OCI-LY1 (cell line): ENCODE data around the gene EGFL7.

ENCODE experiments used
- EZH2 ChIP-seq: fragments of 200-600 bp; sonication (generic), shearing (Covaris generic); IDR thresholded peaks from 2 replicates; pipeline ENCODE4 v1.8.0; 2017; ENCODE audit warnings: borderline replicate concordance, mixed run types, mild to moderate bottlenecking, antibody characterized with exemption, low read length, moderate library complexity, mixed read lengths
- TF ChIP-seq, protein P1 (sequence below): fragments of 200-600 bp; sonication (generic), shearing (Covaris generic); IDR thresholded peaks from 2 replicates; pipeline ENCODE4 v1.5.1; 2017; ENCODE audit warnings: mild to moderate bottlenecking, antibody characterized with exemption, low read length, moderate library complexity, mixed read lengths

DNA sequence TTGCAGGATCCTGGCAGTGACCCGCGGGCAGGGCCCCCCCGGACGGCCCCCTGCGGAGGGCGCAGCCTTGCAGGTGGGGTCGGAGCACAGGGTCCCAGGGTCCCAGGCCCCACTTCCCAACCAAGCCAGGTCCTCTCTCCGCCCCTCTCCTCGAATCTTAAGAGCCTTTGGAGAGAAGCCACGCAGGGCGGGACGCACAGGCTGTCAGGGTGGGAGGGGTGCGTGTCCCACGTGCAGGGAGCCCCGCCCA is 18.4 kb upstream of the EGFL7 start:
- TF ChIP-seq, protein P1, sequence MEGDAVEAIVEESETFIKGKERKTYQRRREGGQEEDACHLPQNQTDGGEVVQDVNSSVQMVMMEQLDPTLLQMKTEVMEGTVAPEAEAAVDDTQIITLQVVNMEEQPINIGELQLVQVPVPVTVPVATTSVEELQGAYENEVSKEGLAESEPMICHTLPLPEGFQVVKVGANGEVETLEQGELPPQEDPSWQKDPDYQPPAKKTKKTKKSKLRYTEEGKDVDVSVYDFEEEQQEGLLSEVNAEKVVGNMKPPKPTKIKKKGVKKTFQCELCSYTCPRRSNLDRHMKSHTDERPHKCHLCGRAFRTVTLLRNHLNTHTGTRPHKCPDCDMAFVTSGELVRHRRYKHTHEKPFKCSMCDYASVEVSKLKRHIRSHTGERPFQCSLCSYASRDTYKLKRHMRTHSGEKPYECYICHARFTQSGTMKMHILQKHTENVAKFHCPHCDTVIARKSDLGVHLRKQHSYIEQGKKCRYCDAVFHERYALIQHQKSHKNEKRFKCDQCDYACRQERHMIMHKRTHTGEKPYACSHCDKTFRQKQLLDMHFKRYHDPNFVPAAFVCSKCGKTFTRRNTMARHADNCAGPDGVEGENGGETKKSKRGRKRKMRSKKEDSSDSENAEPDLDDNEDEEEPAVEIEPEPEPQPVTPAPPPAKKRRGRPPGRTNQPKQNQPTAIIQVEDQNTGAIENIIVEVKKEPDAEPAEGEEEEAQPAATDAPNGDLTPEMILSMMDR: no peak
- no peak for TF ChIP-seq EZH2
